Liver (tissue), 9 donors: Measurements from ENCODE around the gene DISP3. TPM values are rescaled to one million over a fixed set of nuclear protein-coding genes. Genes with fewer than 3 reads are reported as not detected.

ENCODE experiments used
- DNase-seq: peaks from one replicate; pipeline ENCODE4 v3.0.0-alpha.2; 2017; ENCODE audit warnings: low spot score
- H3K27ac ChIP-seq, 2 donors: one replicate each; pipeline ENCODE4 v1.7.0; 2013; ENCODE audit warnings: inconsistent platforms in 2 of 2, low read length in 2 of 2, control low read depth in 1 of 2, low read depth in 1 of 2, mild to moderate bottlenecking in 1 of 2
- H3K27me3 ChIP-seq, 4 donors: one replicate each; pipeline versions ENCODE4 v1.6.1 to v1.7.0; 2013; ENCODE audit warnings: low read length in 3 of 4, inconsistent platforms in 1 of 4, mild to moderate bottlenecking in 1 of 4, moderate library complexity in 1 of 4; ENCODE audit not compliant: control insufficient read depth in 4 of 4, insufficient read depth in 4 of 4
- H3K36me3 ChIP-seq, 4 donors: one replicate each; pipeline versions ENCODE4 v1.6.1 to v1.7.0; 2013; ENCODE audit warnings: low read length in 3 of 4, mild to moderate bottlenecking in 3 of 4, low read depth in 1 of 4, moderate library complexity in 1 of 4; ENCODE audit not compliant: control insufficient read depth in 4 of 4, insufficient read depth in 3 of 4
- H3K4me1 ChIP-seq, 4 donors: one replicate each; pipeline versions ENCODE4 v1.6.1 to v1.7.0; 2013; ENCODE audit warnings: low read length in 3 of 4, mild to moderate bottlenecking in 3 of 4, moderate library complexity in 1 of 4; ENCODE audit not compliant: control insufficient read depth in 4 of 4, insufficient read depth in 4 of 4
- H3K4me3 ChIP-seq, 3 donors: one replicate each; pipeline versions ENCODE4 v1.6.1 to v1.7.0; 2013; ENCODE audit warnings: low read length in 3 of 3, control low read depth in 1 of 3, low read depth in 1 of 3, mild to moderate bottlenecking in 1 of 3
- H3K9ac ChIP-seq, 2 donors: one replicate each; pipeline ENCODE4 v1.7.0; 2013; ENCODE audit warnings: low read length in 2 of 2, mild to moderate bottlenecking in 2 of 2, moderate library complexity in 2 of 2, control low read depth in 1 of 2, low read depth in 1 of 2
- H3K9me3 ChIP-seq, 4 donors: one replicate each; pipeline versions ENCODE4 v1.6.1 to v1.7.0; 2013; ENCODE audit warnings: low read length in 3 of 4; ENCODE audit not compliant: control insufficient read depth in 4 of 4
- ATF3 ChIP-seq: IDR thresholded peaks from 2 replicates; pipeline ENCODE4 v1.6.1; 2016; ENCODE audit warnings: antibody characterized with exemption
- EGR1 ChIP-seq, 2 donors: IDR thresholded peaks; 2 replicates each; pipeline ENCODE4 v1.6.1; 2016 to 2018; ENCODE audit warnings: antibody characterized with exemption in 2 of 2, low read depth in 2 of 2
- FOXA1 ChIP-seq: IDR thresholded peaks from 2 replicates; pipeline ENCODE4 v1.6.1; 2016; ENCODE audit warnings: antibody characterized with exemption
- FOXA2 ChIP-seq: IDR thresholded peaks from 2 replicates; pipeline ENCODE4 v1.6.1; 2016; ENCODE audit warnings: antibody characterized with exemption
- GABPA ChIP-seq, 2 donors: IDR thresholded peaks in 1 of 2; conservative IDR thresholded peaks in 1 of 2; 2 replicates each; pipeline ENCODE4 v1.6.1; 2016; ENCODE audit warnings: antibody characterized with exemption in 2 of 2, mild to moderate bottlenecking in 1 of 2, moderate library complexity in 1 of 2
- HNF4A ChIP-seq, 2 donors: conservative IDR thresholded peaks; 2 replicates each; pipeline ENCODE4 v1.6.1; 2016; ENCODE audit warnings: antibody characterized with exemption in 2 of 2, mild to moderate bottlenecking in 2 of 2
- HNF4G ChIP-seq: IDR thresholded peaks from 2 replicates; pipeline ENCODE4 v1.6.1; 2016; ENCODE audit warnings: antibody characterized with exemption
- JUND ChIP-seq, 2 donors: IDR thresholded peaks; 2 replicates each; pipeline ENCODE4 v1.6.1; 2016; ENCODE audit warnings: antibody characterized with exemption in 2 of 2
- NR2F2 ChIP-seq: IDR thresholded peaks from 2 replicates; pipeline ENCODE4 v1.6.1; 2016; ENCODE audit warnings: antibody characterized with exemption
- RAD21 ChIP-seq, 2 donors: IDR thresholded peaks; 2 replicates each; pipeline ENCODE4 v1.6.1; 2016; ENCODE audit warnings: antibody characterized with exemption in 2 of 2, mild to moderate bottlenecking in 2 of 2
- REST ChIP-seq: IDR thresholded peaks from 2 replicates; pipeline ENCODE4 v1.6.1; 2016; ENCODE audit warnings: antibody characterized with exemption, mild to moderate bottlenecking
- RXRA ChIP-seq, 2 donors: IDR thresholded peaks; 2 replicates each; pipeline ENCODE4 v1.6.1; 2017 to 2018; ENCODE audit warnings: antibody characterized with exemption in 2 of 2, mild to moderate bottlenecking in 1 of 2
- SP1 ChIP-seq: IDR thresholded peaks from 2 replicates; pipeline ENCODE4 v1.6.1; 2018; ENCODE audit warnings: antibody characterized with exemption, mild to moderate bottlenecking
- TAF1 ChIP-seq: conservative IDR thresholded peaks from 2 replicates; pipeline ENCODE4 v1.6.1; 2016; ENCODE audit warnings: antibody characterized with exemption, mild to moderate bottlenecking
- YY1 ChIP-seq: IDR thresholded peaks from 2 replicates; pipeline ENCODE4 v1.6.1; 2016; ENCODE audit warnings: antibody characterized with exemption, mild to moderate bottlenecking
- ZBTB33 ChIP-seq: IDR thresholded peaks from 2 replicates; pipeline ENCODE4 v1.6.1; 2016; ENCODE audit warnings: antibody characterized with exemption
- WGBS: extraction: QIAGEN DNeasy Blood & Tissue Kit; methylation state at CpG from one replicate; pipeline ENCODE4 v1.1.7; 2013; 5-methylcytosine and 5-hydroxymethylcytosine counted together
- polyA plus RNA-seq, 2 donors: library from polyadenylated mRNA; stranded (reverse) in 1 of 2; unstranded in 1 of 2; fragments of 200-250 nt in 1 of 2; fragments of >200 nt in 1 of 2; fragmentation: Nextera tagmentation in 1 of 2; extraction: Ambion mirVana in 1 of 2; gene quantifications; one replicate each; pipeline versions ENCODE4 v1.2.1 to v1.2.3, GENCODE V29; 2013 to 2015
- total RNA-seq, 2 donors: library from RNA; depleted of rRNA; stranded (reverse); fragments of >200 nt; gene quantifications; one replicate each; pipeline ENCODE4 v1.2.3, GENCODE V29; 2014
- TF ChIP-seq, protein P1 (sequence below): fragments of 150-350 bp; IDR thresholded peaks from 2 replicates; pipeline ENCODE4 v1.5.1; 2017; ENCODE audit warnings: improper control_type of control experiment, low read depth, low read length; ENCODE audit not compliant: missing input control
- TF ChIP-seq, protein P2 (sequence below): IDR thresholded peaks from 2 replicates; pipeline ENCODE4 v1.6.1; 2016; ENCODE audit warnings: antibody characterized with exemption
- donor health status: healthy.
- donor health status: healthy.
- donor health status: healthy.
- donor health status: healthy.
- donor health status: healthy.

The DISP3 gene
- total and polyA plus RNA-seq, 4 donors, result 0.02 to 0.08 TPM; not detected in 2

- 67% methylated on average over 3 of the region's 3 CpGs for WGBS
- DNase-seq, result no peak
- Histone ChIP-seq H3K27me3 (peaks cover 0 to 3% (median 0%) of the 10 kb centered on the region in 4 donors), H3K9me3 (no peaks in the 10 kb centered on the region), H3K4me3 (no peak overlapping the region), H3K36me3 (no peaks in the 10 kb centered on the region), H3K9ac (no peak overlapping the region), H3K27ac (no peak overlapping the region), H3K4me1 (no peaks in the 10 kb centered on the region)
- TF ChIP-seq REST (no peak), HNF4G (no peak), FOXA2 (no peak), EGR1 (IDR thresholded peaks at IDR 0.05; ENCODE audit: low read depth in 2 of 2) (no peak), RAD21 (IDR thresholded peaks at IDR 0.05) (no peak), ATF3 (no peak), NR2F2 (no peak), TAF1 (no peak), JUND (IDR thresholded peaks at IDR 0.05) (no peak), ZBTB33 (no peak), GABPA (IDR thresholded peaks at IDR 0.05 in 1 of 2, conservative IDR thresholded peaks at IDR 0.05 in 1 of 2) (no peak), FOXA1 (no peak), RXRA (IDR thresholded peaks at IDR 0.05) (no peak), YY1 (no peak), SP1 (no peak), HNF4A (conservative IDR thresholded peaks at IDR 0.05) (no peak)
- TF ChIP-seq, protein P1, sequence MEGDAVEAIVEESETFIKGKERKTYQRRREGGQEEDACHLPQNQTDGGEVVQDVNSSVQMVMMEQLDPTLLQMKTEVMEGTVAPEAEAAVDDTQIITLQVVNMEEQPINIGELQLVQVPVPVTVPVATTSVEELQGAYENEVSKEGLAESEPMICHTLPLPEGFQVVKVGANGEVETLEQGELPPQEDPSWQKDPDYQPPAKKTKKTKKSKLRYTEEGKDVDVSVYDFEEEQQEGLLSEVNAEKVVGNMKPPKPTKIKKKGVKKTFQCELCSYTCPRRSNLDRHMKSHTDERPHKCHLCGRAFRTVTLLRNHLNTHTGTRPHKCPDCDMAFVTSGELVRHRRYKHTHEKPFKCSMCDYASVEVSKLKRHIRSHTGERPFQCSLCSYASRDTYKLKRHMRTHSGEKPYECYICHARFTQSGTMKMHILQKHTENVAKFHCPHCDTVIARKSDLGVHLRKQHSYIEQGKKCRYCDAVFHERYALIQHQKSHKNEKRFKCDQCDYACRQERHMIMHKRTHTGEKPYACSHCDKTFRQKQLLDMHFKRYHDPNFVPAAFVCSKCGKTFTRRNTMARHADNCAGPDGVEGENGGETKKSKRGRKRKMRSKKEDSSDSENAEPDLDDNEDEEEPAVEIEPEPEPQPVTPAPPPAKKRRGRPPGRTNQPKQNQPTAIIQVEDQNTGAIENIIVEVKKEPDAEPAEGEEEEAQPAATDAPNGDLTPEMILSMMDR, result no peak
- TF ChIP-seq, protein P2, sequence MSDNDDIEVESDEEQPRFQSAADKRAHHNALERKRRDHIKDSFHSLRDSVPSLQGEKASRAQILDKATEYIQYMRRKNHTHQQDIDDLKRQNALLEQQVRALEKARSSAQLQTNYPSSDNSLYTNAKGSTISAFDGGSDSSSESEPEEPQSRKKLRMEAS, result no peak
Observed at GRCh38 chr1:11569954-11570353, 91.0 kb downstream of the DISP3 start.
